NCI-H82 treated with DMSO at 0.1 percent for 48 hours (cell line): Measurements from ENCODE around the gene ADRA2A.

Experiments
- DNase-seq: peaks from one replicate; lab custom pipeline; 2025; ENCODE audit not compliant: unreplicated experiment; lab: John Stamatoyannopoulos, UW

The ADRA2A gene

DNA sequence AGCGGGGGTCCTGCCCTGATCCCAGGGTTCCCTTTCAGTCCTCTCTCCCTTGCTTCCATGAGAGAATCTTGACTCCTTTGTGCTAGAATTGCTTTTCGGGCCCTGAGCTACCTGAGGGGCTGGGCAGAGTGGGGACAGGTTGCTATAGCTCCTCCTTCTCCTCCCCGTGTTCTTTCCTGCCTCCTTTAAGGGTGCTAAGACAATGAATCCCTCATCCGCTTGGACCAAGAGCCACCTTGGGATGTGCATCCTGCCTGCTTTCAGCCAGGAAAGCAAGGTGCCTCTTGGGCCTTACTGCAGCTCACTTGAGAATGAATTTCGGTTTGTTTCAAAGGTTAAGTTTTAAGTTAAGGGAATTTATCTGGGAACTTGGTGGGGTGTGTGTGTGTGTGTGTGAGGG lies 53.6 kb downstream of the ADRA2A start:
- DNase-seq = no peak
